Sigmoid colon (tissue), 7 donors: ENCODE data around the gene MGAT3. TPM values are rescaled to one million over a fixed set of nuclear protein-coding genes. Genes with fewer than 3 reads are reported as not detected.

ENCODE experiments used
- DNase-seq: peaks from one replicate; pipeline ENCODE4 v3.0.0-alpha.2; 2019
- H3K27ac ChIP-seq, 4 donors: fragments of 200-600 bp; sonication (generic); one replicate each; pipeline ENCODE4 v1.5.1; 2016 to 2019; ENCODE audit warnings: mild to moderate bottlenecking in 1 of 4
- H3K27me3 ChIP-seq, 3 donors: fragments of 200-600 bp; sonication (generic); one replicate each; pipeline ENCODE4 v1.5.1; 2019; ENCODE audit warnings: mild to moderate bottlenecking in 1 of 3
- H3K36me3 ChIP-seq, 4 donors: fragments of 200-600 bp; sonication (generic); one replicate each; pipeline ENCODE4 v1.5.1; 2016 to 2019
- H3K4me1 ChIP-seq, 4 donors: fragments of 200-600 bp; sonication (generic); one replicate each; pipeline ENCODE4 v1.5.1; 2017 to 2019
- H3K4me3 ChIP-seq, 4 donors: fragments of 200-600 bp; sonication (generic); one replicate each; pipeline ENCODE4 v1.5.1; 2017 to 2019; ENCODE audit warnings: mild to moderate bottlenecking in 2 of 4, moderate library complexity in 1 of 4
- H3K9me3 ChIP-seq, 4 donors: fragments of 200-600 bp in 3 of 4; sonication (generic) in 3 of 4; one replicate each; pipeline versions ENCODE4 v1.5.1 to v1.6.1; 2013 to 2019
- EP300 ChIP-seq, 4 donors: sonication (generic); formaldehyde crosslinking; IDR thresholded peaks; one replicate each; pipeline ENCODE4 v1.6.1; 2017; ENCODE audit warnings: antibody characterized with exemption in 4 of 4
- POLR2A ChIP-seq, 2 donors: fragments of 450-650 bp; IDR thresholded peaks; one replicate each; pipeline ENCODE4 v1.6.1; 2016; ENCODE audit warnings: antibody characterized with exemption in 2 of 2, mild to moderate bottlenecking in 2 of 2, moderate library complexity in 2 of 2
- POLR2AphosphoS5 ChIP-seq, 4 donors: sonication (generic); formaldehyde crosslinking; IDR thresholded peaks; one replicate each; pipeline ENCODE4 v1.6.1; 2017; ENCODE audit warnings: antibody characterized with exemption in 4 of 4
- WGBS, 2 donors: extraction: QIAGEN DNeasy Blood & Tissue Kit; methylation state at CpG; one replicate each; pipeline ENCODE4 v1.1.7; 2013; 5-methylcytosine and 5-hydroxymethylcytosine counted together
- intact Hi-C: fragments of 100-400 bp; cut with DNase I; formaldehyde crosslinking; loops from one replicate; pipeline ENCODE4 v1.15.1; 2023
- polyA plus RNA-seq, 3 donors: library from polyadenylated mRNA; stranded (reverse); fragments of 200-250 nt; gene quantifications; one replicate each; pipeline ENCODE4 v1.2.3, GENCODE V29; 2013
- total RNA-seq, 4 donors: library from RNA; depleted of rRNA; stranded (reverse); fragments of >200 nt; gene quantifications; one replicate each; pipeline ENCODE4 v1.1.0, GENCODE V29; 2016
- TF ChIP-seq, protein P1 (sequence below), 4 experiments: fragments of 450-650 bp in 3 of 4; fragments of 200-600 bp in 1 of 4; IDR thresholded peaks; one replicate each; pipeline ENCODE4 v1.5.1; 2016 to 2019; ENCODE audit warnings: antibody characterized with exemption in 4 of 4, mild to moderate bottlenecking in 3 of 4, moderate library complexity in 2 of 4
- donor health status: healthy with polysubstance abuse.
- donor health status: Bipolar disorder and iron deficiency.
- donor health status: healthy.

Gene MGAT3
- total and polyA plus RNA-seq, 7 donors: 0.60 to 8.1 (median 1.1) TPM

DNA sequence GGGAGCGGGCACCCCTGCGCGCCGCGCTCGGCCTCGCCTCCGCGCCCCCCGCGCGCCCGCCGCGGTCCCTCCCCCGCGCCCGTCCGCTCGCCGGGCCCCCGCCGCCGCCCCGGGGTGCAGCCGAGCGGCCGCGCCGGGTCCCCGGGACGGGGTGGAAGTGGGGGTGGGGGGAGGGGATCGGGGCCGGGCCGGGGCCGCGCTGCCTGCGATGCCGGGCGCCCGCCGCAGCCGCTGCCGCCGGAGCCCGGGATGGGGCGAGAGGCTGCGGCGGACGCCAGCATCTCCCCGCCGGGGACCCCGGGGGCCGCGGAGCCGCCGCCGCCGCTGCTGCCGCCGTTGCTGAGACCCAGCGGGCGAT lies 365 bp downstream of the MGAT3 start:
- H3K27ac ChIP-seq: peak overlapping the region in 2 of 4 donors; percentile 34 to 59
- DNase-seq: no peak
- no peaks in the 10 kb centered on the region for H3K9me3 ChIP-seq
- intact Hi-C loops: no loop called here
- TF ChIP-seq, protein P1, sequence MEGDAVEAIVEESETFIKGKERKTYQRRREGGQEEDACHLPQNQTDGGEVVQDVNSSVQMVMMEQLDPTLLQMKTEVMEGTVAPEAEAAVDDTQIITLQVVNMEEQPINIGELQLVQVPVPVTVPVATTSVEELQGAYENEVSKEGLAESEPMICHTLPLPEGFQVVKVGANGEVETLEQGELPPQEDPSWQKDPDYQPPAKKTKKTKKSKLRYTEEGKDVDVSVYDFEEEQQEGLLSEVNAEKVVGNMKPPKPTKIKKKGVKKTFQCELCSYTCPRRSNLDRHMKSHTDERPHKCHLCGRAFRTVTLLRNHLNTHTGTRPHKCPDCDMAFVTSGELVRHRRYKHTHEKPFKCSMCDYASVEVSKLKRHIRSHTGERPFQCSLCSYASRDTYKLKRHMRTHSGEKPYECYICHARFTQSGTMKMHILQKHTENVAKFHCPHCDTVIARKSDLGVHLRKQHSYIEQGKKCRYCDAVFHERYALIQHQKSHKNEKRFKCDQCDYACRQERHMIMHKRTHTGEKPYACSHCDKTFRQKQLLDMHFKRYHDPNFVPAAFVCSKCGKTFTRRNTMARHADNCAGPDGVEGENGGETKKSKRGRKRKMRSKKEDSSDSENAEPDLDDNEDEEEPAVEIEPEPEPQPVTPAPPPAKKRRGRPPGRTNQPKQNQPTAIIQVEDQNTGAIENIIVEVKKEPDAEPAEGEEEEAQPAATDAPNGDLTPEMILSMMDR (IDR thresholded peaks at IDR 0.05): no peak
- TF ChIP-seq EP300 (IDR thresholded peaks at IDR 0.05): no peak
- no peak for TF ChIP-seq POLR2A (IDR thresholded peaks at IDR 0.05)
- TF ChIP-seq POLR2AphosphoS5 (IDR thresholded peaks at IDR 0.05): no peak
- H3K4me1 ChIP-seq: peaks cover 0 to 17% (median 14%) of the 10 kb centered on the region in 4 donors
- 1 to 3% methylated on average over 63 of the region's 63 CpGs for WGBS, 2 donors
- H3K36me3 ChIP-seq: no peaks in the 10 kb centered on the region
- H3K27me3 ChIP-seq: peaks cover 21 to 35% (median 22%) of the 10 kb centered on the region in 3 donors
- H3K4me3 ChIP-seq: peak overlapping the region in 3 of 4 donors; percentile 41 to 52 (median 51)

DNA sequence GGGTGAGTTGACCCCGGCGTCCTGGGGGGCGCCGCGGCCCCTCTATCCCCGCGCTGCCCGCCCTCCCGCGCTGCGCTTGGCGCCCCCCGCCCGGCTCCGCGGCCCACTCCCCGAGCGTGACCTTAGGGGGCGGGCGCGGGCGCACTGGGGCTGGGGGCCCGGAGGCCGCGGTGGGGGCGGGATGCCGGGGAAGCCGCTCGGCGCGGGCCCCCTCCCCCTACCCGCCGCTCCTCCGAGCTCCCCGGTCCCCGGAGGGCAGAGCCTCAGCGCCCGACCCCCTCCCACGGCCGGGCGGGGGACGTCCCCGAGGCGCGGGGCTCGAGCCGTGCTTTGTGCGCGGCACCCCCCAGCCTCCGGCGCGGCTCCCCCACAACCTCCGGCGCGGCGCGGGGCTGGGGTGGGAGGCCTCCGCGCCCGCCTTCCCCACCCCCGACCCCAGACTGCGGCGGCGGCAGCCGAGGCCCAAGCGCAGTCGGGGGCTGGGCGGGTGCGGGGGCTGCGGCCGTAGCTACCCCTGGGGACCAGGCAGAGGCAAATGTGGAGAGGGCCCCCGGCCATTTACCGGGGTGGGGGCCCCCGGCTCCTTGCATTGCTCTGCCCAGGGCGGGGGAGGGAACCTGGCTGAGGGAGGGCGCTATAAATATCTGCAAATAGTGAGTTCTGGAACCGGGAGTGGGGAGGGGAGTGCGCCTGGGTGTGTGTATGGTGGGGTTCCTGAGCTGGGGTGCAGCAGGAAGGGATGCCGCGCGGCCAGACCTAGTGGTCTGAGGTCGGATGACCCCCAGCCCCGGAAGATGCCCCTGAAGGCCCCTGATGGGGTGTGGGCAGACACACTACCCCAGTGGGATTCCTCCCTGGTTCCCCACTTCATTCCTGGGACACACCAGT lies 988 bp downstream of the MGAT3 start:
- DNase-seq: no peak
- Histone ChIP-seq H3K4me3 (peak overlapping the region in 3 of 4 donors; percentile 41 to 52 (median 51)), H3K27me3 (peaks cover 21 to 35% (median 22%) of the 10 kb centered on the region in 3 donors), H3K36me3 (no peaks in the 10 kb centered on the region), H3K4me1 (peaks cover 0 to 17% (median 14%) of the 10 kb centered on the region in 4 donors), H3K27ac (peak overlapping the region in 3 of 4 donors; percentile 13 to 59 (median 34)), H3K9me3 (no peaks in the 10 kb centered on the region)
- TF ChIP-seq EP300 (IDR thresholded peaks at IDR 0.05) (no peak), POLR2A (IDR thresholded peaks at IDR 0.05) (no peak)
- TF ChIP-seq, protein P1 (IDR thresholded peaks at IDR 0.05): no peak
- WGBS, 2 donors: 2 to 4% methylated on average over 83 of the region's 83 CpGs
- intact Hi-C loops: no loop called here

DNA sequence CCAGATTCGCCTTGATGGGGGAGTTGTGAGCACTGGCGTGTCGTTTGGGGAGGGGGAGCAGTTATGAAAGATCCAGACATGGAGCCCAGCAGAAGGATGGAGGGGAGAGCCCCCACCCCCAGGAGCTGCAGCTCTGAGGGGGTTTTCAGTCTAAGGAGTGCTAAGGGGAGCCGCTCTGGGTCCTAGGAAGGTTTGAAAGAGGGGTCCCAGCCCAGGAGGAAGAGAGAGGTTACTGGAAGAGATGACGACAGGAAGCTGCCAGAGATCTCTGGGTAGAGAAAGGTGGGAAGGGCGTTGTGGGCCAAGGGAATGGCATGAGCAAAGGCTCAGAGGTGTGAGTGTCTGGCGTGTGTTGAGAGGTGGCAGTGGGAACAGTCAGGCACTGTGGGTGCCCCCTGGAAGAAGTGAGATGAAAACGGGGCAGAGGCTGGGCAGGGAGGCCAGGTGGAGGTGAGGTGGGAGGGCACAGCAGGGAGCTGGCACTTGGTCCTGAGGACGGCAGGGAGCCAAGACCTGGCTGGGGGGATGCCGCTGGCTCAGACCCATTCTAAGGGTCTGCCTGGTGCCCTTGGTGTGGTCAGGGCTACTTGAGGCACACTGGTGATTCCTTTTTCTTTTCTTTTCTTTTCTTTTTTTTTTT lies 1.8 kb downstream of the MGAT3 start:
- intact Hi-C loops: no loop called here
- 39 to 54% methylated on average over 10 of the region's 10 CpGs for WGBS, 2 donors
- Histone ChIP-seq H3K27ac (peak overlapping the region in 2 of 4 donors; percentile 34 to 59), H3K36me3 (no peaks in the 10 kb centered on the region), H3K4me3 (peak overlapping the region in 2 of 4 donors; percentile 41 to 51), H3K27me3 (peaks cover 21 to 35% (median 22%) of the 10 kb centered on the region in 3 donors), H3K4me1 (peaks cover 0 to 17% (median 14%) of the 10 kb centered on the region in 4 donors), H3K9me3 (no peaks in the 10 kb centered on the region)
- DNase-seq: no peak
- TF ChIP-seq, protein P1 (IDR thresholded peaks at IDR 0.05): no peak
- TF ChIP-seq POLR2A (IDR thresholded peaks at IDR 0.05) (no peak), EP300 (IDR thresholded peaks at IDR 0.05) (no peak), POLR2AphosphoS5 (IDR thresholded peaks at IDR 0.05) (no peak)

DNA sequence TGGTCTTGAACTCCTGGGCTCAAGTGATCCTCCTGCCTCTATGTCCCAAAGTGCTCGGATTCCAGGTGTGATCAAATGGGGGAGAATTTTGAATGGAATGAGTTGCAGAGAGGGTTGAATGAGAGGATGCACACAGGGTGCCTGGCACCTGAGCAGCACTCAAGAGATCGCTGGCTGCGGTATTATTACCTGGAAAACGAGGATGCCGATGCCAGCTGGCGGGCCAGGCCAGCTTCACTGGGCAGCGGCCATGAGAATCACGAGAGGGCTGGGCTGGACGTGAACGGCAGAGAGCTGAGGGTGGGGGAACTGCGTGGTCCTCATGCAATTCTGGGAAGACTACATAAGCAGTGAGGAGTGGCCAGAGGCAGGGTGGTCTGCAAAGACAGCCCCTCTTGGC lies 2.9 kb downstream of the MGAT3 start:
- DNase-seq: no peak
- peaks cover 21 to 35% (median 22%) of the 10 kb centered on the region in 3 donors for H3K27me3 ChIP-seq
- intact Hi-C loops: no loop called here
- WGBS, 2 donors: 70 to 87% methylated on average over 11 of the region's 11 CpGs
- H3K4me3 ChIP-seq: no peak overlapping the region
- H3K4me1 ChIP-seq: peaks cover 0 to 17% (median 14%) of the 10 kb centered on the region in 4 donors
- no peaks in the 10 kb centered on the region for H3K36me3 ChIP-seq
- TF ChIP-seq EP300 (IDR thresholded peaks at IDR 0.05) (no peak), POLR2A (IDR thresholded peaks at IDR 0.05) (no peak), POLR2AphosphoS5 (IDR thresholded peaks at IDR 0.05) (no peak)
- TF ChIP-seq, protein P1 (IDR thresholded peaks at IDR 0.05): no peak
- no peaks in the 10 kb centered on the region for H3K9me3 ChIP-seq
- H3K27ac ChIP-seq: no peak overlapping the region
